Dermis blood vessel endothelial cell (primary cell): ENCODE results near the gene NLRP14. TPM values are rescaled to one million over a fixed set of nuclear protein-coding genes. Genes with fewer than 3 reads are reported as not detected.

Experiments
- DNase-seq: peaks from one replicate; pipeline ENCODE4 v3.0.0; 2010
- total RNA-seq: library from RNA; depleted of rRNA; stranded (reverse); fragments of >200 nt; gene quantifications from 2 replicates; pipeline ENCODE4 v1.2.3, GENCODE V29; 2014

NLRP14 gene
- total RNA-seq, 1 donor from 2014 or later, result not detected

DNA sequence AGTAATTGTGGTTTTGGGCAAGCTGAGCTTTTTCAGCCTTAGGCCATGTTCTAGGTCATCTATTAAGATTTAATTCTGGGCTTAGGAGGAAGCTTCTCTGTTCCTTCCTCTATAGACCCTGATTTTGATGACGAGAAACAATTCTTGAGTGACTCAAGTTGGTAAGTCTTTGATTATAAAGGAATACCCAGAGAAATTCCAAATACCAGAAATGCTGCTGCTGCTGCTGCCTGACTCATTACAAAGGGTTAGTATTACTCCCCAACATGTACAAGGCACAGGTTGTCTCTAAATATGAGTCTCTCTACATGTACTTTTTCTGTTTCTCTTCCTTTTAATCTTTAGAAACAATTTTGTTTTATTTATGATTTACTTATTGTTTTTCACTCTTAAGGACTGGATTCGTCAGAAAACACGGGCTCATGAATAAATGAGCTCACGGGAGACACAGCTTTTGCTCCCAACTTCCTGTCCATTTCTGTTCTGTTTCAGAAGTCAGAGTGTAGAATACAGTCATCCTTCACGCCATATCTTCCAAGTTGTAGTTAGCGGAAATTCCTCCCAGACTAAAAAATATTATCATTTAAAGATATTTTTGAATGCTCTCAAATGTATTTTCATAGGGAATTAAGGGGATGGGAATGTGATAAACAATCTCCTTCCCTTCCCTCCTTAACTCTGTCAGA, 36.7 kb downstream of the NLRP14 start:
- DNase-seq, result peak; percentile 3

DNA sequence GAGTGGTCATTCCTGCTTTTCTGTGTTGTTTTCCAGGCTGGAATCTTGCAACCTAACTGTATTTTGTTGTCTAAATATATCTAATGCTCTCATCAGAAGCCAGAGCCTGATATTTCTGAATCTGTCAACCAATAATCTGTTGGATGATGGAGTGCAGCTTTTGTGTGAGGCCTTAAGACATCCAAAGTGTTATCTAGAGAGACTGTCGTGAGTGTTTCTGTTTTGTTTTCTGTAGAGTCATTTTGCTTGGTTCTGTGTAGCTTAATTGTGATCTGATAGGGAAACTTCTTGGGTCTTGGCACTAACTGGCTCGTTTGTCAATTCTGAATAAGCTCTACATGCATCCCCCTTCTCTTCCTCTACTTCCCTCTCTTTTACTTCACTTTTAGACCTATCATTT, 37.4 kb downstream of the NLRP14 start:
- DNase-seq, result no peak

DNA sequence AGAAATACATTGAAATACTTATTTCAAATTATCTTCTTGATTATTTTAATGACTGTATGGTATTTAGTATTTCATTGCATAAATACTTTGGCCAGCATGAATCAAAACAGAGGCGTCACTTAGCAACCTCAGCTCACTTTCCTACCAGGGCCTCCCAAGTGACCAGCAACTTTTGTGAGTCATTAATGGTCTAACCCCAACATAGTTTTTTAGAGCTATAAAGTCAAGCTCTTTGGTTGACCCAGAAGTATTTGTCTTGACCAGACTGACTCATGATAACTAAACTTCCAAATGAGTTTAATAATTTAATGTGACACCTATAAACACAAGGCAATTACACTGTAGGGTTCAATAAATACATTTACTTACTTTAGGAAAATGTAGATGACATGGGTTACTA, 40.6 kb downstream of the NLRP14 start:
- peak; percentile 21 for DNase-seq

DNA sequence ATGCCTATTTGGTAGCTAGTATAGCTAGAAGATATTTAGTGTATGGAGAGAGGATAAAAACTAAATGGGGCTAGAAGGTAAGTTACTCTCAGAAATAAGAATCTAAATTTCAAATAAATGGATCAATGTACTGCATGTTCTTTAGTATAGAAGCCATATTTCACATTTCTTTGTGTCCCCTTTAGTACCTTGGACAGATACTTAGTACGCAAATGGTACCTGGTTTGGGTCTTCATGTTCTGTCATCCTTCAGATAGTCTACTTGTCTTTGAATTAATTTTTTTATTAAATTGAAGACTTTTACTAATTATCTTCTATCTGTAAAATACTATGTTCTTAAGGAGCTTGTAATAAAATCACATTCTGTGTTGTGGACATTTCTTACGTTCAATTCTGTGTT, 42.3 kb downstream of the NLRP14 start:
- no peak for DNase-seq

DNA sequence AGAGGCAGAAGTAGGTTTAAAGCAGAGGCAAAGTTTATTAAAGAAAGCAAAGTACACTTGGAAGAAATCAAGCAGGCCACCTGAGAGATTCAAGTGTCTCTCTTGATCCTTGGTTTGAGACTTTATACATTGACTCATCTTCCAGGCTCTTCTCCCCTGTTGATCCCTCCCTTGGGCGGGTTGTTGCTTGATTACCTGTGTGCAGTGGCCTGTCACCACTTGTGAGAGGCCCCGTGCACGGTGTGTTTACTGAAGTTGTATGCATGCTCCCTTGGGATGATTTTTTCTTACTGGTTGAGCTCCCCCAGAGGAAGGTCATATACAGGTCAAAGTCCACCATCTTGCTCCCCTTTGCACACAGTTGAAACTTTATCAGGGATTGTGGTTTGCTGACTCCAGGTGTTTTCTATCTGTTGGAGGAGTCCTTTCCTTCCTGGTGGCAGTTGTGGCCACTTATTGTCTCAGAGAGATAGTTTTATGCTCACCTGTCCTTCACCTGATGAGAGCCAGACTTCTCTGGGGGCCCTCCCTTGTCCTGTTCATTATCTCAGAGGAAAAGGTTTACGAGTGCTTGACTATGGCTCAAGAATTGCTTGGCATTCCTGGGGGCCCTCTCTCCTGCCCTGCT, 52.2 kb downstream of the NLRP14 start:
- DNase-seq, result no peak

DNA sequence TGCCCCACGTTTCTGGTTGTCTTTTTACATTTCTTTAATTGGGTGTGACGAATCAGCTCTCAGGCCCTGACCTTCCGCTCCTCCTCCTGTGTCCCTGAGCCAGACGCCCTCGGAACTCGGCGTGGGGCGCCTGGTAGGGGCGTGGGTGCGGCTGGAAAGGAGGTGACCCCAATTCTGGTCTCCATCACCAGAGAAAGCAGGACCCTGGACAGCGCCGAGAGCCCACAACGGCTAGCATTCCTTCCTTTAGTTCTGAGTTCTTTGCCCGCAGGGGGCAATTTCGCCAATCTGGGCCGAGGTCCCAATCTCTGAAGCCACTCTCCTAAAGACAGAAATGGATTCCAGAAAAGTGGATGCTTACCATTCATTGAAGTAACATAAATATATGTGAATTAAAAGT, 56.8 kb downstream of the NLRP14 start:
- DNase-seq, result no peak

DNA sequence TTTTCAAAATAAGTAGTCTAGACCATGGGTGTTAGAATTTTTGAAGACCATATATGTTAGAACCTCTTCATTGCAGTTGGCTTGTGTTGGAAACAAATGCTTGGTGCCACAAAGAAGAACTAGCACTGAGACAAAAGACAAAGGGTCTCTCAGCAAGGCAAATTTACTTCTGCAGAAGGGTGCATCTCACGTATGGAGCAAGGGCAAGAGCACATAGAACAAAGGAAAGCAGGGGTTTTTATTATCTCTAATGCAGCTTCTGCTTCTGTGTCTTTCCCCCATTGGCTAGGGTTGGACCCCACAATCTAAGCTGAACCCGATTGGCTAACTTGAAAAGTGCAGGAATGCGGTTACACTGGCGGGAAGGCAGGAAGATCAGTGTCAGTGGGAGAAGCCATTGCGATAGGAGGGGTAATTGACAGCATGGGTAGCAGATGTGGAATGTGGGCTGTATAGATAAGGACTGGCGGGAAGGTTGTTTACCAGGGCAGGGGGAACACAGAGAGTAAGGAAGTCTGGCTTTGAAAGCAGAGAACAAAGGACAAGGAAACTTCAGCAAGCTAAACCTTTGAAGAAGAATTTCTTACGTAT, 59.4 kb downstream of the NLRP14 start:
- no peak for DNase-seq

DNA sequence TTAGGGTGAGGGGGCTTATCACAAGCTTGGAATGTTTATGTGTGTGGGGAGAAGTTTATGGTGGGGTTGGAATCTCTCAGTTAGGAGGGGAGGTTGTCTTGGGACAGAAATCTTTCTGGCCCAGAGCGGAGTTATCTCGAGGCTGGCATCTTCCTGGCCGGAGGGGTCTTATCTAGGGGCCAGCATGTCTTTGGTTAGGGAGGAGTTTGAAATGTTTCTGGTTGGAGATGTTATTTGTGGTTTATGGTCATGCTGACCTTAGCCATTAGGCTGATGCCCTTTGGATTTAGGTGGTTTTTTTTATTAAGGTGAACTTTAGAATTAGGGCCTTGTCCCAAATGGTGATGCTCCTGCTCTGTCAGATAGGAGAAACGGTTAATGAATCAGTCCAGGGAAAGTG, 60.6 kb downstream of the NLRP14 start:
- DNase-seq, result no peak

DNA sequence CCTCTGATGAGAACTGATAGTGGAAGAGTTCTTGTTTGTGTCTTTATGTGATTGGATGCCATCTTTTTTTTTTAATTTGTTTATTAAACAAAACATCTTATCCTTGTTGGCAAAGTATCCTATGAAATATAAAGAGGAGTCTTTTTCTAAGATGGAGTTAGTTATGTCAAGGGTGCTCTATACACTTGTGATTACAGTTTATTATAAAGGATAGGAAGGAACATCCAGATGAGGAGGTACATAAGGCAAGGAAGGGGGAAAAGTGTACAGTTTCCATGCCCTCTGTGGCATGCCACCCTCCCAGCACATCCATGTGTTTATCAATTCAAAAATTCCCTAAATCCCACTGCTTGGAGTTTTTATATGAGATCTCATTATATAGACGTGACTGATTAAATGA, 61.2 kb downstream of the NLRP14 start:
- no peak for DNase-seq

DNA sequence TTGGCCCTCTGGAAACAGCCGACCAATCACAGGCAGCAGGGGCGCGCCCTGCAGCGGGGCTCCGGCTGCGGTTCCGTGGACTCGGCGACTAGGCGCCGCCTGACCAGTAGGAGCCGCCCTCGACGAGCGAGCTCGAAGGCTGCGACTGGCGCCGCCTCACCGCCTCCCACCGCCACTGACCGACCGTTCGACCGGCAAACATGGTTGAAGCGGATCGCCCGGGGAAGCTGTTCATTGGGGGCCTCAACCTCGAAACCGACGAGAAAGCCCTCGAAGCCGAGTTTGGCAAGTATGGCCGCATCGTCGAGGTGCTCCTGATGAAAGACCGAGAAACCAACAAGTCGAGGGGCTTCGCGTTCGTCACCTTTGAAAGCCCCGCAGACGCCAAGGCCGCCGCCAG, 68.6 kb downstream of the NLRP14 start, which contains the start of gene RBMXL2:
TSS of gene RBMXL2 (plus strand) at position 78 of the 400 bp plus-strand sequence. CDS start at position 201, 123 bp downstream.
- peak; percentile 3 for DNase-seq

DNA sequence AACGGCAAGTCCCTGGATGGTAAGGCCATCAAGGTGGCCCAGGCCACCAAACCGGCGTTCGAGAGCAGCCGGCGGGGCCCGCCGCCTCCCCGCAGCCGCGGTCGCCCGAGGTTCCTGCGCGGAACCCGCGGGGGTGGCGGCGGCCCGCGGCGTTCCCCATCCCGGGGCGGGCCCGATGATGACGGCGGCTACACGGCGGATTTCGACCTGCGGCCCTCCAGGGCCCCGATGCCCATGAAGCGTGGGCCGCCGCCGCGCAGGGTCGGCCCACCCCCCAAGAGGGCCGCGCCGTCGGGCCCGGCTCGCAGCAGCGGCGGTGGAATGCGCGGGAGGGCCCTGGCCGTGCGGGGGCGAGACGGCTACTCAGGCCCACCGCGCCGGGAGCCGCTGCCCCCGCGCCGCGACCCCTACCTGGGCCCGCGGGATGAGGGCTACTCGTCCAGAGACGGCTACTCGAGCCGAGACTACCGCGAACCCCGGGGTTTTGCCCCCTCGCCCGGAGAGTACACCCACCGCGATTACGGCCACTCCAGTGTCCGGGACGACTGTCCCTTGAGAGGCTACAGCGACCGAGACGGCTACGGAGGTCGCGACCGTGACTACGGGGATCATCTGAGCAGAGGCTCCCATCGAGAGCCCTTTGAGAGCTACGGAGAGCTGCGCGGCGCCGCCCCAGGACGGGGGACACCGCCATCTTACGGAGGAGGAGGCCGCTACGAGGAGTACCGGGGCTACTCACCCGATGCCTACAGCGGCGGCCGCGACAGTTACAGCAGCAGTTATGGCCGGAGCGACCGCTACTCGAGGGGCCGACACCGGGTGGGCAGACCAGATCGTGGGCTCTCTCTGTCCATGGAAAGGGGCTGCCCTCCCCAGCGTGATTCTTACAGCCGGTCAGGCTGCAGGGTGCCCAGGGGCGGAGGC, 69.3 kb downstream of the NLRP14 start:
- no peak for DNase-seq

DNA sequence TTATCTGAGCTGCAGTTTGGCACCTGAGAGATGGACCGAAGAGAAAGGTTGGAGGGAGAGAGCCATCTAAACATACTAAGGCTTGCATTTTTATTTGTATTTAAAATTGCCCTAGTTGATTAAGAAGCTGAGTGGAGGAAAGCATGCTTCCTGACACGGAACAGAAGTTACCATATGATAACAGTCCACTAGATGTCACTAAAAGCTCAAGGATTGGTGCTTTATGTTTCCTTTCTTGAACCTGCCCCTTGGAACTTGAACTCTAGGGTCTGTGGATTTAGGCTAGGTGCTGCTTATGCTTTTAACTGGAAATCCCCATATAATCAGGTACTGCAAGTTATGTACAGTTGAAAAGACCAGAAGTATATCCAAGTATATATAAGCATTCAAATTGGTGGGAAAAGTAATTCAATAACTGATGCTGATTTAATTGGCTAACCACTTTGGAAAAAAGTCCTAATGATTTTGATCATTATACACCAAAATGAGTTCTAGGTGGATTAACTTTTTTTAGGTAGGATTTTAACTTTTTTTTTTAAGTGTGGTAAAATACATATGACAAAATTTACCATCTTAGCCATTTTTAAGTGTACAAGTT, 78.1 kb downstream of the NLRP14 start:
- peak; percentile 76 for DNase-seq

DNA sequence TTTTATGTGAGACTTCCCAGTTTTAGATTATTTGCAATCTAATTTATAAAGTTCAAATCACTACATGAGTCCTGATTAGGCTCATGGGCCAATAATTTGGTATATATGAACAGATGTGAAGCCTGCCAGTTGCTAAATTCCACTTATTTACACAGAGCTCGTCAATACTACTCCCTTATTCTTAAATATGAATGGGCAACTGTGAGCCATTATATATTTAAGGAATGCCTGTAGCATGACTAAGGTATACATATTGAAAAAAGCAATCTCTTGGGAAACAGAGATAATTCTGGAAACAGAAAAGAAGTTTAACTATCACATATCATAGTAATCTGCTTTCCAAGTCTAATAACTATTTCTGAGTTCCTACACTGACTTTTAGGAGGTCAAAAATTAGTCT, 95.5 kb downstream of the NLRP14 start:
- no peak for DNase-seq

DNA sequence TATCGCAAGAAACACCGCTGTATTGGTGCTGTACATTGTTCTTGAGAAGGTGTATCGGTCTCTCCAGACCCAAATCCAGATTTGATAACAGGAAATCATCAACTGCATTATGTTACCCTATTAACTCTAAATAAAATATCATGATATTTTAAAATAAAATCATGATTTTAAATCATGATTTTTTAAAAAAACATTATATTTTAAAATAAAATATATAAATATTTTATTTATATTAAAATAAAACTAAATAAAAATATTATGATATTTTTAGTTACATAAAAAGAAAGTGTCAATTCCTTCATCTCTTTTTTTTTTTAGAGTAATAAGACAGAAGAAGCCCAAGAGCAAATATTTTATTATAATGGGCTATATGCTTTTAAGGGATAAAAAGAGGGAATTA, 96.1 kb downstream of the NLRP14 start:
- DNase-seq, result no peak

Other genes starting within 250 kb of the NLRP14 start
- gene OR2AG2, start 248.5 kb upstream of the NLRP14 start, total RNA-seq, result not detected in 2 replicates
- not detected in 2 replicates for gene OR2AG1, start 237.5 kb upstream of the NLRP14 start, total RNA-seq
- gene OR6A2, start 220.8 kb upstream of the NLRP14 start, total RNA-seq, result 0.05 and 0.17 TPM in 2 replicates
- gene OR10A5, start 174.8 kb upstream of the NLRP14 start, total RNA-seq, result not detected in 2 replicates
- gene OR10A2, start 157.4 kb upstream of the NLRP14 start, total RNA-seq, result not detected in 2 replicates
- gene OR10A4, start 143.9 kb upstream of the NLRP14 start, total RNA-seq, result not detected in 2 replicates
- gene OR2D2, start 128.0 kb upstream of the NLRP14 start, total RNA-seq, result 0.17 TPM in 1 of 2 replicates, not detected in the other
- gene OR2D3, start 99.5 kb upstream of the NLRP14 start, total RNA-seq, result not detected in 2 replicates
- gene ZNF215, start 94.1 kb upstream of the NLRP14 start, total RNA-seq, result 0.70 and 1.7 TPM in 2 replicates
- gene ZNF214, start 133 bp upstream of the NLRP14 start, total RNA-seq, result 0.19 and 1.7 TPM in 2 replicates
- gene RBMXL2, start 68.5 kb downstream of the NLRP14 start, total RNA-seq, result not detected in 2 replicates
- gene SYT9, start 231.4 kb downstream of the NLRP14 start, total RNA-seq, result 0.51 TPM in 2 replicates